Keratinocyte (primary cell): ENCODE data around the gene ANTXR2. TPM values are rescaled to one million over a fixed set of nuclear protein-coding genes. Genes with fewer than 3 reads are reported as not detected.
"Not testable (repeated sequence)": the region's sequence is repeated elsewhere in the genome, so short reads cannot be mapped to it uniquely, and the experiment has no call there.

ENCODE experiments used
- DNase-seq: peaks from one replicate; pipeline ENCODE4 v3.0.0-alpha.2; 2011; ENCODE audit warnings: low read depth, missing footprints, low spot score
- FAIRE-seq: peaks from 2 replicates; lab custom pipeline; 2011; peaks lifted over from hg19 to GRCh38; lab: Jason Lieb, UNC
- H2AFZ ChIP-seq: 2 replicates; pipeline ENCODE4 v1.6.0; 2012; ENCODE audit warnings: low read length, control low read depth, inconsistent platforms; ENCODE audit not compliant: control insufficient read depth
- H3K27ac ChIP-seq: 2 replicates; pipeline ENCODE4 v1.5.1; 2011; ENCODE audit warnings: low read length; ENCODE audit not compliant: control insufficient read depth, insufficient read depth
- H3K27me3 ChIP-seq: 3 replicates; pipeline ENCODE4 v1.6.0; 2011; ENCODE audit warnings: low read length; ENCODE audit not compliant: control insufficient read depth, insufficient read depth; ENCODE audit errors: extremely low read depth
- H3K36me3 ChIP-seq, 2 experiments: 2 replicates in 1 of 2; 3 replicates in 1 of 2; pipeline ENCODE4 v1.5.1; 2011; ENCODE audit warnings: low read length in 2 of 2, mild to moderate bottlenecking in 1 of 2; ENCODE audit not compliant: control insufficient read depth in 2 of 2, insufficient read depth in 2 of 2; ENCODE audit errors: extremely low read depth in 1 of 2
- H3K4me1 ChIP-seq: 3 replicates; pipeline ENCODE4 v1.5.1; 2011; ENCODE audit warnings: low read length; ENCODE audit not compliant: control insufficient read depth, insufficient read depth; ENCODE audit errors: extremely low read depth
- H3K4me2 ChIP-seq: 3 replicates; pipeline ENCODE4 v1.6.0; 2011; ENCODE audit warnings: low read depth, low read length; ENCODE audit not compliant: control insufficient read depth, insufficient read depth; ENCODE audit errors: extremely low read depth
- H3K4me3 ChIP-seq, 3 experiments: fragments of 200-600 bp in 1 of 3; sonication (generic) in 1 of 3; 2 replicates in 2 of 3; 3 replicates in 1 of 3; pipeline ENCODE4 v1.5.1; 2011 to 2016; ENCODE audit warnings: low read length in 3 of 3, mild to moderate bottlenecking in 3 of 3, control low read depth in 2 of 3, inconsistent platforms in 1 of 3, low read depth in 1 of 3, mixed read lengths in 1 of 3, mixed run types in 1 of 3, moderate library complexity in 1 of 3; ENCODE audit not compliant: control insufficient read depth in 2 of 3, insufficient read depth in 2 of 3; ENCODE audit errors: extremely low read depth in 1 of 3
- H3K79me2 ChIP-seq: 2 replicates; pipeline ENCODE4 v1.6.0; 2012; ENCODE audit warnings: low read length; ENCODE audit not compliant: control insufficient read depth, insufficient read depth
- H3K9ac ChIP-seq: 3 replicates; pipeline ENCODE4 v1.6.0; 2011; ENCODE audit warnings: low read length; ENCODE audit not compliant: control insufficient read depth, insufficient read depth; ENCODE audit errors: extremely low read depth
- H3K9me1 ChIP-seq: 3 replicates; pipeline ENCODE4 v1.6.0; 2011; ENCODE audit warnings: low read length; ENCODE audit not compliant: control insufficient read depth, insufficient read depth; ENCODE audit errors: extremely low read depth
- H3K9me3 ChIP-seq: 2 replicates; pipeline ENCODE4 v1.5.1; 2012; ENCODE audit warnings: low read depth, low read length; ENCODE audit not compliant: control insufficient read depth
- H4K20me1 ChIP-seq: 3 replicates; pipeline ENCODE4 v1.6.0; 2011; ENCODE audit warnings: low read length; ENCODE audit not compliant: control insufficient read depth, insufficient read depth; ENCODE audit errors: extremely low read depth
- EZH2 ChIP-seq: IDR thresholded peaks from one replicate; pipeline ENCODE4 v1.6.1; 2012; ENCODE audit warnings: inconsistent platforms, mild to moderate bottlenecking, low read length, moderate library complexity
- dilution Hi-C: fragments of 300-500 bp; cut with MboI; formaldehyde crosslinking; loops from one replicate; pipeline ENCODE4 v1.7.0; 2020; ENCODE audit warnings: low sequenced_read_pairs; ENCODE audit not compliant: extremely low pct_ligation_motif_present
- polyA minus RNA-seq, 3 experiments: library from RNA; depleted of rRNA, polyadenylated mRNA; stranded (reverse); fragments of >200 nt; gene quantifications; 1 replicate in 1 of 3; 2 replicates in 1 of 3; 3 replicates in 1 of 3; pipeline ENCODE4 v1.2.3, GENCODE V29; 2011
- polyA plus RNA-seq, 5 experiments: library from polyadenylated mRNA; depleted of rRNA in 3 of 5; stranded (reverse) in 3 of 5; stranded (forward) in 1 of 5; unstranded in 1 of 5; fragments of >200 nt; gene quantifications; 1 replicate in 1 of 5; 2 replicates in 3 of 5; 3 replicates in 1 of 5; pipeline versions ENCODE4 v1.2.1 to v1.2.3, GENCODE V29; 2011 to 2012; ENCODE audit warnings: missing spikeins in 2 of 5, low read depth in 1 of 5, low replicate concordance in 1 of 5
- TF ChIP-seq, protein P1 (sequence below), 3 experiments: IDR thresholded peaks in 1 of 3; conservative IDR thresholded peaks in 1 of 3; optimal IDR thresholded peaks in 1 of 3; 2 replicates in 2 of 3; 3 replicates in 1 of 3; pipeline versions ENCODE3 to v1.5.1; 2011; ENCODE audit warnings: low read length in 3 of 3, mild to moderate bottlenecking in 3 of 3, moderate library complexity in 2 of 3, control low read depth in 1 of 3, inconsistent platforms in 1 of 3; ENCODE audit not compliant: insufficient read depth in 2 of 3; ENCODE audit errors: extremely low read depth in 1 of 3

Gene ANTXR2
- polyA plus RNA-seq (41.3 to 109 TPM (median 89.1 TPM) in 3 replicates), polyA minus RNA-seq (25.4 to 104 TPM (median 30.3 TPM) in 3 replicates)
- 36.7 TPM for polyA plus RNA-seq (2011; ENCODE audit: low read depth)
- polyA plus RNA-seq (2011; cell fraction: cytosol; rRNA removed): 22.9 and 39.5 TPM in 2 replicates
- 109 and 142 TPM in 2 replicates for polyA plus RNA-seq (2011; cell fraction: nucleus; rRNA removed)
- 23.2 and 154 TPM in 2 replicates for polyA plus RNA-seq (2012; ENCODE audit: low replicate concordance)
- 18.2 TPM for polyA minus RNA-seq (2011; cell fraction: cytosol; rRNA and poly(A)+ RNA removed)
- 93.2 and 218 TPM in 2 replicates for polyA minus RNA-seq (2011; cell fraction: nucleus; rRNA and poly(A)+ RNA removed)

DNA sequence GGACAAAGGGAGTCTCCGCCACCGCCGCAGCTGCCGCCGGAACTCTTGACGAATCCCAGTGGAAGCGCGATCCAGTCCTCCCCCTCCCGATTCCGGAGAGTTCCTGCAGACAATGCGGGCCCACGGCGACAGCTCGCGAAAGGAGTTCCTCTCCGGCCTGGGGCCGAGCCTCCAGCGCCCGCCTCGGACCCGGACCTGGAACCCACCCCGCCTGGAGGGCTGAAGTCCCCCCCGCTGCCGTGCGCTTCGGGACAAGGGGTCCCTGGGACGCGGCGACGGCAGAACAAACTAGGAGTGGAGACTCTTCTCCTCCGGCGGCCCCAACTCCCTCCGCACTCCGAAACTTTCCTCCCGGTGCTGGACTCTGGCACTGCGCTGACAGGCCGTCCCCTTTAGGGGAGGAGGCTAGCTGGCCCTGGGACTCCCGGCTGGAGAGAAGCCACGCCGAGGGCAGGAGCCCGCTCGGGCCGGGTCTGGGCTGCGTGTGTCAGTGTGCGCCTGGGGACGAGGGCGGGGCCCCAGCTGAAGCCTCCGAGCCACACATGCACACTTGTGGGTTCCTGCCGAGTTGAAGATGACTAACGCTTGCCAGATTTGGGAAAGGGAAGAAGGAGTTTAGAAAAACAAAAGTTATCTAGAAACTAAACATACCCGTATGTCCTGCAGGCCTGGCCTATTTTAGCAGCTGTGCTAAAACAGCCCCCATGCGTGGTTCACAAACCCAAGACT, at the start of gene ANTXR2:
Gene ANTXR2 (minus strand): TSS at position 486 of the 729 bp plus-strand sequence. CDS start 669 bp downstream, outside the sequence.
- TF ChIP-seq EZH2: no peak
- TF ChIP-seq, protein P1, sequence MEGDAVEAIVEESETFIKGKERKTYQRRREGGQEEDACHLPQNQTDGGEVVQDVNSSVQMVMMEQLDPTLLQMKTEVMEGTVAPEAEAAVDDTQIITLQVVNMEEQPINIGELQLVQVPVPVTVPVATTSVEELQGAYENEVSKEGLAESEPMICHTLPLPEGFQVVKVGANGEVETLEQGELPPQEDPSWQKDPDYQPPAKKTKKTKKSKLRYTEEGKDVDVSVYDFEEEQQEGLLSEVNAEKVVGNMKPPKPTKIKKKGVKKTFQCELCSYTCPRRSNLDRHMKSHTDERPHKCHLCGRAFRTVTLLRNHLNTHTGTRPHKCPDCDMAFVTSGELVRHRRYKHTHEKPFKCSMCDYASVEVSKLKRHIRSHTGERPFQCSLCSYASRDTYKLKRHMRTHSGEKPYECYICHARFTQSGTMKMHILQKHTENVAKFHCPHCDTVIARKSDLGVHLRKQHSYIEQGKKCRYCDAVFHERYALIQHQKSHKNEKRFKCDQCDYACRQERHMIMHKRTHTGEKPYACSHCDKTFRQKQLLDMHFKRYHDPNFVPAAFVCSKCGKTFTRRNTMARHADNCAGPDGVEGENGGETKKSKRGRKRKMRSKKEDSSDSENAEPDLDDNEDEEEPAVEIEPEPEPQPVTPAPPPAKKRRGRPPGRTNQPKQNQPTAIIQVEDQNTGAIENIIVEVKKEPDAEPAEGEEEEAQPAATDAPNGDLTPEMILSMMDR (optimal IDR thresholded peaks at IDR 0.05 in 1 of 3, IDR thresholded peaks at IDR 0.05 in 1 of 3, conservative IDR thresholded peaks at IDR 0.05 in 1 of 3; ENCODE audit: extremely low read depth in 1 of 3, insufficient read depth in 2 of 3, low read length in 3 of 3): peak in 1 of 3 experiments; percentile 8
- dilution Hi-C loops: no loop called here
- no peaks in the 10 kb centered on the region for H3K9me3 ChIP-seq
- peaks cover 46% of the 10 kb centered on the region for H3K4me1 ChIP-seq
- peaks cover 46% of the 10 kb centered on the region for H3K79me2 ChIP-seq
- H3K4me2 ChIP-seq: peak within 1 kb of the TSS; percentile 98
- no peaks in the 10 kb centered on the region for H3K27me3 ChIP-seq
- H3K9me1 ChIP-seq: no peaks in the 10 kb centered on the region
- no peaks in the 10 kb centered on the region for H4K20me1 ChIP-seq
- H3K9ac ChIP-seq: peak within 1 kb of the TSS; percentile 84
- peak within 1 kb of the TSS; percentile 44 for H2AFZ ChIP-seq
- no peak for DNase-seq
- H3K4me3 ChIP-seq: peak within 1 kb of the TSS; percentile 78 to 96 (median 95)
- H3K27ac ChIP-seq: peak within 1 kb of the TSS; percentile 83
- FAIRE-seq: peak; percentile 89
- H3K36me3 ChIP-seq: peaks cover 0 to 9% of the 10 kb centered on the region in 2 experiments

DNA sequence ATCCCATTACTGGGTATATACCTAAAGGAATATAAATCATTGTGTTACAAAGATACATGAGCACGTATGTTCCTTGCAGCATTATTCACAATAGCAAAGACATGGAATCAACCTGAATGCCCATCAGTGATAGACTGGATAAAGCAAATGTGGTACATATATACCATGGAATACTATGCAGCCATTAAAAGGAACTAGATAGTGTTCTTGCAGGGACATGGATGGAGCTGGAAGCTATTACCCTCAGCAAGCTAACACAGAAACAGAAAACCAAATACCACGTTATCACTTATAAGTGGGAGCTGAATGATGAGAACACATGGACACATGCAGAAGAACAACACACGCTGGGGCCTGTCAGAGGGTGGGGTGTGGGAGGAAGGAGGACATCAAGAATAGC, 48.8 kb upstream of the ANTXR2 start:
- H3K9ac ChIP-seq, H3K4me2 ChIP-seq, DNase-seq, H3K9me3 ChIP-seq, H3K79me2 ChIP-seq, H3K9me1 ChIP-seq, dilution Hi-C loops, H3K36me3 ChIP-seq, H3K4me3 ChIP-seq, FAIRE-seq, H3K27ac ChIP-seq, H3K27me3 ChIP-seq, H2AFZ ChIP-seq, H4K20me1 ChIP-seq: not testable (repeated sequence)
- H3K4me1 ChIP-seq: peaks cover 31% of the 10 kb centered on the region

DNA sequence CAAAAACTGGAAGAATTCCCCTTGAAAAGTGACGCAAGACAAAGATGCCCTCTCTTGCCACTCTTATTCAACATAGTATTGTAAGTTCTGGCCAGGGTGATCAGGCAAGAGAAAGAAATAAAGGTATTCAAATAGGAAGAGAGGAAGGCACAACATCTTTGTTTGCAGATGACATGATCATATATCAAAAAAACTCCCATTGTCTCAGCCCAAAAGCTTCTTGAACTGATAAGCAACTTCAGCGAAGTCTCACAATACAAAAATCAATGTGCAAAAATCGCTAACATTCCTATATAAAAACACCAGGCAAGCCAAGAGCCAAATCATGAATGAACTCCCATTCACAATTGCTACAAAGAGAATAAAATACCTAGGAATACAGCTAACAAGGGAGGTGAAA, 46.6 kb upstream of the ANTXR2 start:
- H3K4me1 ChIP-seq: peaks cover 17% of the 10 kb centered on the region
- H3K9me3 ChIP-seq, FAIRE-seq, H3K9ac ChIP-seq, DNase-seq, H3K4me3 ChIP-seq, H3K4me2 ChIP-seq, H3K9me1 ChIP-seq, H3K36me3 ChIP-seq, H3K27ac ChIP-seq, H4K20me1 ChIP-seq, H2AFZ ChIP-seq, dilution Hi-C loops, H3K27me3 ChIP-seq, H3K79me2 ChIP-seq: not testable (repeated sequence)
